ENCODE results near the gene SCN3A.
A peak's percentile ranks its signal among the peaks of the same experiment; 100 is the strongest.

SCN3A gene

DNA sequence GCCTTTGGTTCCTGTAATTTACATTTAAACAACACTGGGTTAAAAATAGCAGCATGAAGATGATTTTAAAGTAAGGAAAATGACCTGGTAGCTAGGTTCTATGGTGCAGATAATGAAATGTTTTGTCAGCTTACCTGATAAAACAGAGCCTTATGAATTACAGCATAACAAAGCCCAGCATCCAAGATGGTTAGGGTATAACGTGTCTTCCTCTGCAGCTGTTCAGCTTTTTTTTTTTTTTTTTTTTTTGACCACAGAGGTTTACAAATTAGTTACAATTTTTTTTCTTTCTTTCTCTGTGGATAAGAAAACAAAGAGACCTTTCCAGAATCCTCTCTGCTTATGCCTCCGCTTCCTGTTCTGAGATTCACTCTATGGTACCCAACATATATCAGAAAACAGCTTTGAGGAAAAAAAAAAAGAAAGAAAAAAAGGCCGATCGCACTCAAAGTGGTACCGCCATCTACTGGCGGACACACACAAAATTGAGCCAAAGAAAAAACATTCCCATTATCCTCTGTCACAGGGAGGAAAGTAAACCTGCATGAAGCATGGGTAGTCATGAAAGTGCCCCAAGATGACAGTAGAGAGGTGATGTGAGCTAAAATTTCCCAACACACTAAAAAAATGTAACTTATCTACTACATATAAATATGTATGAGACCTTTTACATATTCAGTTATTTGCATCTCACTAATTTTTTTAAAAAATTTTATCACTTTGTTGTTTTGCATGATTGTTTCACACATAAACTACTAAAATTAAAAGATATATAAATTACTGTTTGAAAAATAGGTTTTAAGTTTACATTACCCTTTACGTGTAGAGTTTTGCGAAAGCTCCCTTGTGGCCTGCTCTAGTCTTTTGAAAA is at the start of gene SCN3A:
TSS of gene SCN3A (minus strand) at position 362 of the 871 bp plus-strand sequence. CDS start 27,656 bp downstream, outside the sequence.
- peak; percentile 14 for DNase-seq (ENCODE audit: low spot score)
- TF ChIP-seq, protein P1, sequence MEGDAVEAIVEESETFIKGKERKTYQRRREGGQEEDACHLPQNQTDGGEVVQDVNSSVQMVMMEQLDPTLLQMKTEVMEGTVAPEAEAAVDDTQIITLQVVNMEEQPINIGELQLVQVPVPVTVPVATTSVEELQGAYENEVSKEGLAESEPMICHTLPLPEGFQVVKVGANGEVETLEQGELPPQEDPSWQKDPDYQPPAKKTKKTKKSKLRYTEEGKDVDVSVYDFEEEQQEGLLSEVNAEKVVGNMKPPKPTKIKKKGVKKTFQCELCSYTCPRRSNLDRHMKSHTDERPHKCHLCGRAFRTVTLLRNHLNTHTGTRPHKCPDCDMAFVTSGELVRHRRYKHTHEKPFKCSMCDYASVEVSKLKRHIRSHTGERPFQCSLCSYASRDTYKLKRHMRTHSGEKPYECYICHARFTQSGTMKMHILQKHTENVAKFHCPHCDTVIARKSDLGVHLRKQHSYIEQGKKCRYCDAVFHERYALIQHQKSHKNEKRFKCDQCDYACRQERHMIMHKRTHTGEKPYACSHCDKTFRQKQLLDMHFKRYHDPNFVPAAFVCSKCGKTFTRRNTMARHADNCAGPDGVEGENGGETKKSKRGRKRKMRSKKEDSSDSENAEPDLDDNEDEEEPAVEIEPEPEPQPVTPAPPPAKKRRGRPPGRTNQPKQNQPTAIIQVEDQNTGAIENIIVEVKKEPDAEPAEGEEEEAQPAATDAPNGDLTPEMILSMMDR (IDR thresholded peaks at IDR 0.05; ENCODE audit: extremely low read depth, missing control alignments), result peak; percentile 45

DNA sequence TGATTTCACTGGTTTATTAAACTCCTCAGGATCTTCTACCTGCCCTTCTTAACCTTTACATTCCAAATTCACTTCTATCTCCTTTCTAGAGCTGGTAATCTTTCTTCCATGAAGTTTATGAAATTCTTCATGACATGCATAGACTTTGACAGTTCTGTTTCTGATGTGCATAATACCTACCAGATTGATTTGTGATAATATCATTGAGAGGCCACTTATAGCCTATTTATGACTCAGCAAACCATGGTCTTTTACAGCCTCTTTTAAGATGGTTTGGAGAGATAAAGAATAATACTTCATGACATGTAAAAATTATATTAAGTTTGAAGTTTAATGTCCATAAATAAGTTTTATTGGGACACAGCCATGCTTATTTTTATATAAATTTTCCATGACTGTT is 49.3 kb upstream of the SCN3A start:
- DNase-seq (ENCODE audit: low spot score), result no peak
- TF ChIP-seq, protein P1 (IDR thresholded peaks at IDR 0.05; ENCODE audit: extremely low read depth, missing control alignments), result no peak

DNA sequence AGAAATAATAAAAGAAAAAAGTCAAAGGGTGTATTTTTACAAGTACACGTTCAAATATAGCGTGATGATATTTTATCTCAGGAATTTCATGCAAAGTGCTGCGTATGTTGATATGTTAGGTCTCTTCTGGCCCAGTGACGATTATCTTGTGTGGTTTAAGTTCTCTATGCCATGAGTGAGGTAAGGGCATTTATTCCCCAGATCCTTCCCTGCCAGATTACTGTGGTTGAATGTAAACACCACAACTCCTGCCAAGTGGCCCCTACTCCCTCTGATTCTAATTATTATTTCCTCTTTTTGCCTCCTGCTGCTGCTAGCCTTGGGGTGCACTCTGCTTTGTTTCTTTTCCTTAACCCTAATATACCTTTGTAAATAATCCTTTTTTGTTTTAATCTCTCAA is 47.5 kb upstream of the SCN3A start:
- no peak for DNase-seq (ENCODE audit: low spot score)

DNA sequence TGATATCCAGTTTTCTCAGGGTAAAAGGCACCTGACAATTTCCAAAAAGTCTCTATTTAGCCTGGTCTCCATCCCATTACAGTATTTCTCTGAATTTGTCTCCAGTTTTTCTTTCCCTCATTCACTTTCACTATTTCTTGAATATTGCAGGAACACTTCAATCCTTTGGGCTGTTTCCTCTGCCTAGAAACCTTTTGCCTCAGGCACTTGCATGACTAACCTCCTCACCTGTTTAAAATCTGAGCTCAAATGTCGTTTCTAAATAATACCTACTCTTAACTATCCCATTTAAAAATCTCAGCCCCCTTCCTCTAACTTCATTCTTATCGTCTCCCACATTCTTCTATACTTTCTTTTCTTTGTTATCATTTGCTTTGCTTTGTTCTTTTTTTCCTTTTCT is 44.4 kb upstream of the SCN3A start:
- TF ChIP-seq, protein P1 (IDR thresholded peaks at IDR 0.05; ENCODE audit: extremely low read depth, missing control alignments), result no peak
- no peak for DNase-seq (ENCODE audit: low spot score)

More for the DNA sequence above, 47.5 kb upstream of the SCN3A start:
- TF ChIP-seq, protein P1 (IDR thresholded peaks at IDR 0.05; ENCODE audit: extremely low read depth, missing control alignments), result no peak

DNA sequence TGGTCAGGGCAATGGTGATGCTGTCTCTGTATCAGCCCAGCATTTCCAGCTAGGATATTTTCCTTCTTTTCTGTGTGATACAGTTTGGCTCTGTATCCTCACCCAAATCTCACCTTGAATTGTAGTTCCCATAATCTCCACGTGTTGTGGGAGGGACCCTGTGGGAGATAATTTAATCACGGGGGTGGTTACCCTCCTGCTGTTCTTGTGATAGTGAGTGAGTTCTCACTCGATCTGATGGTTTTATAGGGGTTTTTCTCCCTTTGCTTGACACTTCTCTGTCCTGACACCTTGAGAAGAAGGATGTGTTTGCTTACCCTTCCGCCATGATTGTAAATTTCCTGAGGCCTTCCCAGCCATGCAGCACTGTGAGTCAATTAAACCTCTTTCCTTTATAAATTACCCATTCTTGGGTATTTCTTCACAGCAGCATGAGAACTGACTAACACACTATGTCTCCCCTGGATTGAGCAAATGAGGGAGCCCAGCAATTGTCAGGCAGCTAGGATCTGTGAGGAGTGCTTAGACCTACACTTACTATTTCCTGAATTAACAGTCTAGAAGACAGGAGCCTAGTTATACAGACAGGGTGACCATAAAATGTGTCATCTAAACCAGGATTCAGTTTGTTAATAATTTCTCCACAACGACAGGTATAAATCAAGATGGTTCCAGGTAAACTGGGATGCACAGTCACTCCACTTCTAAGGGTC is 41.4 kb upstream of the SCN3A start:
- TF ChIP-seq, protein P1 (IDR thresholded peaks at IDR 0.05; ENCODE audit: extremely low read depth, missing control alignments), result no peak
- no peak for DNase-seq (ENCODE audit: low spot score)

DNA sequence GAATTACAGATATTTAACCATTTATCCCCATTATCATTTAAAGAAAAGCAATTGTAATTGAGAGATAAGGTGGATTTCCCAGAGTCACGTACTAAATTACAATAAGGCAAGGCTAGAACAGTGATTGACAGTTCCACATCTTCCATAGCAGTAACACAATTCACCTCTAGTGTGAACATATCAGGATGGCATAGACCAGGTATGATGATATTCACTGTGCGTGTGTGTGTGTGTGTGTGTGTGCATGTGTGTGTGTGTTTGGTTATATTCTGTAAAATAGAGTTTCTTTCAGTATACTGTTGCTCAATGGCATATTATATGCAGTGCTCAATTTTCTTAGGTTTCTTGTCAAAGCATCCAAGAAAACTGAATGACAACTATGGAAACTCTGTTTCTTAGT is 37.1 kb upstream of the SCN3A start:
- DNase-seq (ENCODE audit: low spot score), result no peak
- TF ChIP-seq, protein P1 (IDR thresholded peaks at IDR 0.05; ENCODE audit: extremely low read depth, missing control alignments), result no peak
